Parathyroid adenoma (tissue), 2 donors: ENCODE results near the gene CDKN2AIPNL.
"Not testable (repeated sequence)": the region's sequence is repeated elsewhere in the genome, so short reads cannot be mapped to it uniquely, and the experiment has no call there.

Experiments
- H2AFZ ChIP-seq: fragments of 300-600 bp; sonication (generic); one replicate; pipeline ENCODE4 v1.7.0; 2017; ENCODE audit warnings: antibody characterized with exemption, mild to moderate bottlenecking
- H3K27ac ChIP-seq: fragments of 300-600 bp; sonication (generic); one replicate; pipeline ENCODE4 v1.7.0; 2017
- H3K27me3 ChIP-seq: fragments of 300-600 bp; sonication (generic); one replicate; pipeline ENCODE4 v1.7.0; 2017; ENCODE audit warnings: low read length; ENCODE audit not compliant: control insufficient read depth, insufficient read depth
- H3K36me3 ChIP-seq: fragments of 300-600 bp; sonication (generic); one replicate; pipeline ENCODE4 v1.7.0; 2017; ENCODE audit warnings: low read length; ENCODE audit not compliant: control insufficient read depth, insufficient read depth
- H3K4me1 ChIP-seq: fragments of 300-600 bp; sonication (generic); one replicate; pipeline ENCODE4 v1.7.0; 2017; ENCODE audit warnings: control low read depth
- H3K4me2 ChIP-seq: fragments of 300-600 bp; sonication (generic); one replicate; pipeline ENCODE4 v1.7.0; 2017; ENCODE audit warnings: low read length
- H3K4me3 ChIP-seq: fragments of 300-600 bp; sonication (generic); one replicate; pipeline ENCODE4 v1.7.0; 2017; ENCODE audit warnings: low read depth, low read length
- H3K79me2 ChIP-seq: fragments of 300-600 bp; sonication (generic); one replicate; pipeline ENCODE4 v1.7.0; 2017; ENCODE audit warnings: control low read depth
- H3K9ac ChIP-seq: fragments of 300-600 bp; sonication (generic); one replicate; pipeline ENCODE4 v1.7.0; 2017; ENCODE audit warnings: mild to moderate bottlenecking
- H3K9me3 ChIP-seq: fragments of 300-600 bp; sonication (generic); one replicate; pipeline ENCODE4 v1.7.0; 2017; ENCODE audit warnings: low read length; ENCODE audit not compliant: control insufficient read depth
- CTCF ChIP-seq: fragments of 300-600 bp; sonication (generic); IDR thresholded peaks from one replicate; pipeline ENCODE4 v1.7.0; 2017; ENCODE audit warnings: antibody characterized with exemption, mild to moderate bottlenecking
- donor health status: primary hyperparathyroidism.

Gene CDKN2AIPNL

GRCh38 chr5:134392301-134392700 lies 19.4 kb downstream of the CDKN2AIPNL start:
- H3K36me3 ChIP-seq: no peaks in the 10 kb centered on the region
- no peaks in the 10 kb centered on the region for H3K27me3 ChIP-seq
- no peak overlapping the region for H3K27ac ChIP-seq
- TF ChIP-seq CTCF: no peak
- no peak overlapping the region for H3K4me3 ChIP-seq
- no peaks in the 10 kb centered on the region for H3K9me3 ChIP-seq
- no peak overlapping the region for H2AFZ ChIP-seq
- no peaks in the 10 kb centered on the region for H3K79me2 ChIP-seq
- no peak overlapping the region for H3K4me2 ChIP-seq
- H3K4me1 ChIP-seq: no peaks in the 10 kb centered on the region
- no peak overlapping the region for H3K9ac ChIP-seq

GRCh38 chr5:134387443-134387842 lies 24.2 kb downstream of the CDKN2AIPNL start:
- TF ChIP-seq CTCF: no peak
- H3K79me2 ChIP-seq: peaks cover 16% of the 10 kb centered on the region
- H3K4me2 ChIP-seq: no peak overlapping the region
- no peak overlapping the region for H3K9ac ChIP-seq
- H2AFZ ChIP-seq: no peak overlapping the region
- H3K36me3 ChIP-seq: no peaks in the 10 kb centered on the region
- no peaks in the 10 kb centered on the region for H3K9me3 ChIP-seq
- H3K4me3 ChIP-seq: no peak overlapping the region
- no peak overlapping the region for H3K27ac ChIP-seq
- H3K27me3 ChIP-seq: no peaks in the 10 kb centered on the region
- no peaks in the 10 kb centered on the region for H3K4me1 ChIP-seq

GRCh38 chr5:134383980-134384697 lies 27.5 kb downstream of the CDKN2AIPNL start:
- H3K4me1 ChIP-seq: no peaks in the 10 kb centered on the region
- no peaks in the 10 kb centered on the region for H3K36me3 ChIP-seq
- H3K9ac ChIP-seq: no peak overlapping the region

GRCh38 chr5:134382204-134382603 lies 29.5 kb downstream of the CDKN2AIPNL start:
- H3K27me3 ChIP-seq, H3K4me1 ChIP-seq: not testable (repeated sequence)

More at GRCh38 chr5:134383980-134384697, 27.5 kb downstream of the CDKN2AIPNL start:
- Histone ChIP-seq H3K4me3 (no peak overlapping the region), H3K79me2 (peaks cover 32% of the 10 kb centered on the region), H2AFZ (no peak overlapping the region), H3K27me3 (no peaks in the 10 kb centered on the region), H3K9me3 (no peaks in the 10 kb centered on the region), H3K4me2 (no peak overlapping the region), H3K27ac (no peak overlapping the region)
- no peak for TF ChIP-seq CTCF

GRCh38 chr5:134380346-134380745 lies 31.3 kb downstream of the CDKN2AIPNL start:
- Histone ChIP-seq H3K9ac (no peak overlapping the region), H3K79me2 (peaks cover 34% of the 10 kb centered on the region), H3K27ac (no peak overlapping the region), H3K36me3 (no peaks in the 10 kb centered on the region), H2AFZ (no peak overlapping the region), H3K27me3 (no peaks in the 10 kb centered on the region), H3K4me2 (no peak overlapping the region), H3K4me1 (no peaks in the 10 kb centered on the region), H3K4me3 (no peak overlapping the region), H3K9me3 (no peaks in the 10 kb centered on the region)
- TF ChIP-seq CTCF: no peak

More at GRCh38 chr5:134382204-134382603, 29.5 kb downstream of the CDKN2AIPNL start:
- not testable (repeated sequence) for H3K9me3 ChIP-seq, H3K36me3 ChIP-seq, H3K27ac ChIP-seq, H3K9ac ChIP-seq, H2AFZ ChIP-seq, H3K4me3 ChIP-seq, H3K4me2 ChIP-seq
- H3K79me2 ChIP-seq: peaks cover 36% of the 10 kb centered on the region
